GM21723 (cell line): ENCODE data around the gene SQSTM1.

Experiments used
- ATAC-seq: cut with Tn5 transposase; IDR thresholded peaks from one replicate; pipeline ENCODE4 v1.9.1; 2021; ENCODE audit warnings: mild to moderate bottlenecking, moderate library complexity; ENCODE audit not compliant: unreplicated experiment

Gene SQSTM1

DNA sequence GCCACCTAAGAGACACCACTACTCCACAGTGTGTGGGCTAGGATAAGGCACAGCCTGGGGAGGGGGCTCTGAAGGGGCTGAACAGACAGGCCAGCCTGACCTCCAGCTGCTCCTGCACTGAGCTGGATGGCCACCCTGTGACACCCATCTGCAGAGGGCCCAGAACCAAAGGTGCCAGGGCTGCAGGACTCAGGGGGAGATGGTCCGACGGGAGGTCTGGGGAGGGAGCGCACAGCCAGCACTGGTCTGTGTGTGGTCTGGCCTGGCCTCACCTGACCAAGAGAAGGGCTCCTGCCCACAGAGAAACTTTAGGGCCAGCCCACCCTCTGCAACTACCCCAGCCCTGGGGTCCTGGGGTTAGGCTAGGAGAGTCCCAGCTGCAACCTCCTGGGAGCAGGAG, 26.1 kb upstream of the SQSTM1 start:
- no peak for ATAC-seq

DNA sequence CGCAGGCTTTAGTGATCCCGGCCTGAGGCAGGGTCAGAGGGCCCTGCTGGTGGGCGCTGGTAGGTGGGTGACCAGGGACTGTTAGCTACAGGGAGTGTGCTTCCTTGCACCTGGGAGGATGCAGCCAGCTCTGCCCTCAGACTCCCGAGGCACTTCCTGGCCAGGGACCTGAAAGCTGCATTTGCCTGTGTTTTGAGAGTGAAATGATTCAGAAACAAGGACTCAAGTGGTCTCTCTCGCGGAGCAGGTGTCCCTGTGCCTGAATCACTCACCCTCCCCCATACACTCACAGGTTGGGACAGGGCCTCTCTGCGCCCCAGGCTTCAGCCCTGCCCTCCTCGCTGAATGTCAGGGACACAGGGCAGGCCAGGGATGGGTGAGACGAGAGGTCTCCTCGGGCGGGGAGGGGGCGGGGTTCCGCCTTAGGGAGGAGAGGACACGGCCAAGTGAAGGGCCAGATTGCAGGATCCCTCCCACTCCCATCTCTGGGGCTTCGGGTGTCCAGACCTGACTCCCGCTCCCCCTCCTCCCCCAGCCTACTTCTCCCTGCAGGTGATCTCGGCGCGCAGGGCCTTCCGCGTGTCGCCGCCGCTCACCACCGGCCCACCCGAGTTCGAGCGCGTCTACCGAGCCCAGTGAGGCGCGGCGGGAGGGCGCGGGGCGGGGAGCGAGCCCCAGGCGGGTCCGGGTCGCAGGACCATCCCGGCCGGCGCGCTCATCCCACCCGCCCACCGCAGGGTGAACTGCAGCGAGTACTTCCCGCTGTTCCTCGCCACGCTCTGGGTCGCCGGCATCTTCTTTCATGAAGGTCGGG, 25.4 kb upstream of the SQSTM1 start:
- ATAC-seq = peak; percentile 2

DNA sequence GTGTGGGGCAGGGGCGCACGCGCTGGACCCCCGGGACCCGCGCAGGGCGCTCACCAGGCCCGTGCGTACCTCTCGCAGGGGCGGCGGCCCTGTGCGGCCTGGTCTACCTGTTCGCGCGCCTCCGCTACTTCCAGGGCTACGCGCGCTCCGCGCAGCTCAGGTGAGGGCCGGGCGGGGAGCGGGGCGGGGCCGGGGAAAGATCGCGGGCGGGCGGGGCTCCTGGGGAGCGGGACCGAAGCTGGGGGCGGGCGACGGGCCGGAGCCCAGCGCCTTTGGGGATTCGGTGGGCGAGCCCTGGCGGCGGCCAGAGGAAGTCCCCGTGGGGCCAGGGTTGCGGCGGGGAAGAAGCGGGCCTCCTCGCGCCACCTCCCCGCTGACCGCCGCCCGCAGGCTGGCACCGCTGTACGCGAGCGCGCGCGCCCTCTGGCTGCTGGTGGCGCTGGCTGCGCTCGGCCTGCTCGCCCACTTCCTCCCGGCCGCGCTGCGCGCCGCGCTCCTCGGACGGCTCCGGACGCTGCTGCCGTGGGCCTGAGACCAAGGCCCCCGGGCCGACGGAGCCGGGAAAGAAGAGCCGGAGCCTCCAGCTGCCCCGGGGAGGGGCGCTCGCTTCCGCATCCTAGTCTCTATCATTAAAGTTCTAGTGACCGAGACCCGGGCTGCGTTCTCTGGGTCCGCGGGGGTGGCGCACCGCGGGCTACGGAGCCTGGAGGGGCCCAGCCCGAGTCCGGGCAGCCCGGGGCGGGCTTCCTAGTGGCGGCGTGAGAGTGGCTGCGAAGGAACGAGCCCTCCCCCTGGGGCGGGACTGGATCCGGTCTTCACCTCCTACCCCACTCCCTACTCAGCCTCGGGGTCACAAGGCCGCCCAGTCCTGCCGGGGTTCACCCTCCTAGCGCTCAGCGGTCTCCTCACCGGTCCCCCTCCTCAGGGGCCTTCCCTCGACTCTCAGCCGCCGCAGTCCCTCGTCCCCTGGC, 24.6 kb upstream of the SQSTM1 start:
- ATAC-seq = peak; percentile 78

DNA sequence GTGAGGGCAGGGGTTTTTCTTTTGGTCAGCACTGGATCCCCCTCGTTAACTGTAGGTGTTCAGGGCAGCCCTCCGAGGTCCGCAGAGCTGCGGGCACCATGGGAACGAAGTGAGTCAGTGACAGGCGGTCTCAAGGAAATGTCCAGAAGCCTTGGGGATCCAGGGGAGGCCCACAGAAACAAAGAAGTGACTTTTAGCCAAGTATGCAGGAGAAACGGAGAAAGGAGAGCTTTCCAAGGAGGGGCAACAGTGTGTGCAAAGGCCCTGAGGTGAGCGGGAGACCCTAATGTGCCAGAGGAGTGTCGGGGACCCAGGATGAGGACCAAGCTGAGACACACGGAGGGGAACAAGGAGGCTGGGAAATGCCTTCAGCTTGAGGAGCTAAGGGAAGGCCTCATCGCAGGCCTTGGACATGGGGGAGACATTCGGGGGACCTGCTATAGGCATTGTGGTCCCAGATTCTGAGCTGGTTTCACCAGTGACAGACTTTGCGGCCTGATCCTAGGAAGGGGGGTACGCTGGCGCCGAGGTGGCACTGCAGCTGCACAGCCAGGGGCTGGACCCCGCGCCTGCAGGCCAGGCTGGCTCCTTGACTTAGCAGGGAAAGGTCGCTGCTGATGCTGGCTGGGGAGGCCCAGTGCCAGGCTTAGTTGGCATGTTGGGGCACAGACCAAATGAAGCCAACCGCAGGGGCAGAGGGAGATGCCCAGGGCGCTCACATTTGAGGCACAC, 23.7 kb upstream of the SQSTM1 start:
- no peak for ATAC-seq

DNA sequence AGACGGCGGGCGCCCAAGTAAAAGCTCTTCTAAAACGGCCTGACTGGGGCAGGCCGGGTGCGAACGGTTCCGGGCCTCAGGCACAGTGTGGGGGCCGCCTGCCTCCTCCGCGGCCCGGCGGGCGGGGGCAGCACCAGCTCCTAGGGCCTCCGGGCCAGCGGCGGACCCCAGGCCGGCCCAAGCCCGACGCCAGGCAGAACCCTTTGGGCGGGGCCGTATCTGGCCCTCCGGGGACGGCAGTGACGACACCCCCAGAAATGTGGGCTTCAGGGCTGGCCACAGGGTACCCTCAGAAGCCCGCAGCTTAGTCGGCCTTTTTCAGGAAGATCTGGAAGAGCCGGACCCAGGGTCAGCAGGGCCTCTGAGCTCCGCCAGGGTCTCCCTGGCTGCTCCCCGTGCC, 23.0 kb upstream of the SQSTM1 start:
- no peak for ATAC-seq

DNA sequence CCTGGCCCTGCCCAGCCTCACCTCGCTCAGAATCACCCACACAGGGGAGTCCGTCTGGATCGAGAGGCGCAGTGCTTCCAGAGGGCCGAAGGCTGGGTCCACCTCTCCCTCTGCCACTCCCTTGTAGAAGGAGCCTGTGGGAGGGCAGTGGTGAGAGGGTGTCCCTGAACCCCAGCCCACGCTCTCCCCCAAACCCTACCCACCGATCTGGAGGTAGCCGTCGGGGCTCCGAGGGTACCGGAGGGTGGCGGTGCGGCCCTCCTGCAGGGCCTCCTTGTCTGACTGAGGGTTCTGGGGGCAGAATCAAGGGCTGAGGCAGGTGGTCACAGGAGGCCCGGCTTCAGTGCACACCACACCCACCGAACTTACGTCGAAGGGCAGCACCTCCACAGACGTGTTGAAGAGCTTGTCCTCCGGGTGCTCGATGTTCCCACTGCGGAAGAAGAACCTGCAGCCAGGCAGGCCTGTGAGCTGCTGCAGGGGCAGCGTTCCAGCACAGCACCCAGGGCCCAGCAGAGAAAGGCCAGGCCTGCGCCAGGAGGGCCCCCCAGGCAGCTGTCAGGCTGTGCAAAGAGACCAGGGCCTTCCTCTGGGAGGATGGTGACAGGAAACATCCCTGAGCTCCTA, 22.4 kb upstream of the SQSTM1 start:
- ATAC-seq = no peak

DNA sequence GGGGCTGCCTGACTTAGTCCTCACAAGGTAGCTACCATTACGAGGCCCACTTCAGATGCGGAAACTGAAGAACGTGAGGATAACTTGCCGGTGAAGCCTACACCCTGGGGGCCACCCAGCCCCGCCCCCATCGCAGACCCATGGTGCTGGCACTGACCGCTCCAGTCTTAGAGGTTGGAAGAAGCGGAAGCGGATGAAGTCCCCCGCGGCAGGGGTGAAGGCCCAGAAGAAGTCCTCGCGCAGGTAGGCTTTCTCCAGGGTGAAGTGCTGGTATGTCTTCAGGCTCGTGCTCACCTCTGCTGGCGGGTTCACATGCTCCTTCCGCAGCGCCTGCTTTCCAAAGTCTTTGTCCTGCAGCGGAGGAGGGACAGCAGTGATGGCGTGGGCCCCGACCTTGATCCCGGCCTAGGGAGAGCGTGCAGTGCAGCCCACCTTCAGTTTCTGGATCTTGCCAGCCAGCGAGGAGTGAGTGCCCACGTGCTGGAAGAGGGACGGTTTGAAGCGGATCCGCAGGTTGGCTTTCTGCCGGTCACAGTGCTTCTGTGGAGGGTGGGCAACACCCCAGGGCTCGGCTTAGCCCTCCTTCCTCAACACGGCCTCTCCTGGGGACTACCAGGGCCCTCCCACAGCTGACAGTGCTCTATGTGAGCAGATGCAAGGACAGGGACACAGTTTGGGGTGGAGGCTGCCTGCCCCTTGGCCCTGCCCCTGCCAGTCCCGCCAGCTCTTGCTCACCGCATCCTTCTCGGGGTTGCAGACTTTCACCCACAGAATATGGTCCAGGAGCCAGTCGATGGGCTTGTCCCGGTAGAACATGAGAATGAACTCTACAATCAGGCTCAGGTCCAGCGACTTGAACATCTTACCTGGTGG, 21.7 kb upstream of the SQSTM1 start:
- no peak for ATAC-seq

DNA sequence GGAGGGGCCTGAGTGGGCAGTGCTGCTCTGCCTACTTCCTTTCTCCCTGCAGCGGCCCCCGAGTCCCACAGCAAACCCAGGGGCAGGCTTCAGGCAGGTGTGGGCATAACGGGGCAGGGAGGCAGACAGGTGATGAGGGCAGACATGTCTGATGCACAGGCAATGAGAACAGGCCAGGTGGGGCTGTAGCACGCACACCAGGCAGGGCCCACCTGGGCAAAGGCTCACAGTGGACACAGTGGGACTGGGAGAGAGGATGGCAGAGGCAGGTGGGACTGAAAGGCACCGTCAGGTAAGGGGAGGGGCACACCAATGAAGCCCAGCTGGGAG, 21.1 kb upstream of the SQSTM1 start:
- no peak for ATAC-seq

DNA sequence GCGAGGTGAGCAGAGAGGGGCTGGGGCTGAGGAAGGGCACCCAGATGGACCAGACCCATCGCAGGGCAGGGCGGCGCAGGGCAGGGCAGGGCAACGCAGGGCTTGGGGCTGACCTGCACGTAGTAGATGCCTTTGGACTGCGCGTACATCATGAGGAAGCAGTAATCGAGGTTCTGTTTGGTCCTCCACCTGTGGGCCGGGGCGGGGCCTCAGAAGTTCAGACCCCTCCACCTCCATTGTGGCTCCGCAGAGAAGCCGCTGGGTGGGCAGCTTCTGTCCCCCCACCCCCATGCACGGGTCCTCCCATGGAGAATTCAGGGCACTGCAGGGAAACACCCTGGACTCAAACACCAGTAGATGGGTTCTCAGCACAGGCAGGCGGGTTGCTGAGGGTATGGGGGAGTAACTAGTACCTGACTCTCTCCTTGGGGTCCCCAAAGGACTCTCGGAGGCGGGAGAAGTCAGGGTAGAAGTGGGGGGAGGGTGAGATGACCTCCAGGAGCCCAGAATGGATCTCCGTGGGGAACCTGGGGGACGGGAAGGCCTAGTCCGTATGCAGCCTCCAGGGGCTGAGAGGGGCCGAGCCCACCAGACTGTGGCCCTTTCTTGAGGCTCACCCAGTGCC, 20.5 kb upstream of the SQSTM1 start:
- no peak for ATAC-seq

DNA sequence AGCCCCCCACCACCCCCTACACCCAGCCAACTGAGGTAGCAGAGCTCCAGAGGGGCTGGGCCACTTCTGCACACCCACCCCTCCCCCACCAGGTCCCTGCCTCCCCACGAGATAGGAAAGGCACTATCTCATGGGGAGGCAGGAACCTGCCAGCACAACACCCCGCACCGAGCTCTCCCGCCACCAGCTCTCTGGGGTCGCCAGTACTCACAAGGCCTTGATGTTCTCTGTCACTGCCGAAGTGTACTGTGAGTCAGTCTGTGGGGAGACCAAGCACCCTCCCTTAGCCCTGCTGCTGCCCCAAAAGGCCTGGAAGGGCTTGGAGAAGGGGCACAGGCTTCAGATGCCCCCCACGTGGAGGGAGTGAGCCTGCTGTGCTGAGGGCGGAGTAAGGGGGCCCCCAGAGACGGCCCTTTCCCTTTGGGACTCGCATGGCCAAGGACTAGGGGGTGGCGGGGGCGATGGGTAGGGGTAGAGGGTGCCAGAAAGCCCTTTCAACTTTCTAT, 20.0 kb upstream of the SQSTM1 start:
- ATAC-seq = no peak

DNA sequence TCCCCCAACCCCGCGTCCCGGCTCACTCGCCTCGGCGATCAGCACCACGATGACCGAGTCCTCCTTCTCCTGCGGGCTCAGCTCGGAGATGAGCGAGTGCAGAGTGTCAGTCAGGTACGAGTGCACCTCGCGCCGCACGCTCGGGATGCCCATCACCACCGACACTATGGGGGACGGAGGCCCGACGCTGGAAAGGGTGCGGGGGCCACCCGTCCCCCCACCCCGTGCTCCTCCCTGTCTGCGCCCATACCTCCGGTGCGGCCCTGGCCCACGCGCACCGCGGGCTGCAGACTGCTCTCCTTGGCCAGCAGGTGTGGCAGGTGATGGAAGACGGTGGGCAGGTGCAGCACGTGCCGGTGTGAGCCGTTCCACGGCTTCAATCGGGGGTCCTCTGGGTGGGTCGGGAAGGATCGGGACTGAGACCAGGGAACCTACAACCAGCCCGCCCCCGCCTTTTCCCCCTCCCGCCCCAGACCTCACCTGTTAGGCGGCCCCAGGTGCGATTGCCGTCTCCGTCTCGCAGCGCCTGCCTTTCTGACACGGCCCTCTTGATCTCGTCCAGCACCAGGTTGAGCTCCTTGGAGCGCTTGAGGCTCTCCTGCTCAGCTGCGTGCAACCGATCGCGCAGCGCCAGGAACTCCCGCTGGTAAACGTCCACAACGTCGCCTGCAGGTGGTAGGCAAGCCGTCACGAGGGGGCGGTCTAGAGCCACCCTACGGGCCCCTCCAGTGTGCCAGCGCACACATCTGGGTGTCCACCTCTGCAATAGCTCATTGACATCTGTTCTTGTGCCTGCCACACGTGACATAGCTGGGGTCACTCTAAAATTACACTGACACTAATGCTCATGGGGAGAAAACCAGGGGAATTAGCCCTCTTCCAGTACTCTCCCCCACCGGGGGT, 19.1 kb upstream of the SQSTM1 start:
- ATAC-seq = peak; percentile 39

DNA sequence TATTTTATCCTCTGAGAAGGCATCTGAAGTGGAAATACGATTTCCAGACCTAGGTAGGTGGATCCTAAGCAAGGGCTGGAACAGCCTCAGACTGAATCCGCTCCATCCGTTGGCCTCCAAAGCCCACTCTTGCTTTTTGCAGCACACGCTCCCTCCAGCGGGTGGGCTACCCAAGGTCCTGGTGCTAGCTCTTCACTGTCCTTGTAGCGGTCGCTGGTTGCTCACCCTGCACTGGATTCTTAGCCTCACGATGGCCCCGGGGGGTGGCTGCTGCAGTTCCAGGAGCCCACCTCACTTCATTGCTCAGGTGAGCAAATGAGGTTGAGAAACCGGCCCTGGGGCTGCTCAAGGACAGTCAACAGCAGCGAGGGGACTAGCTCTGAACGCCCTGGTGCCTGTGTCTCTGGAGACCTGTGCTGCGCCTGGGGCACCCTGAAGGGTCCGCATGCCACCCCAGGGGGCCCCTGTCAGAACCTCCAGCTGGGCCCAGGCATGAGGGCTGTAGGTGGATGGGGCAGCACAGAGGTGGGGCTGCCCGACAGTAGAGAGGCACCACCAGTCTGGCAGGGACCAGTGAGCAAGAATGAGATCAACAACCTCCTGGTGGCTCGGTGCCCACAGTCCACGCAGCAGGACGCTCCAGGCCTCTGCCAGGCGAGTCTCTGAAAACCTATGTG, 18.4 kb upstream of the SQSTM1 start:
- ATAC-seq = no peak

DNA sequence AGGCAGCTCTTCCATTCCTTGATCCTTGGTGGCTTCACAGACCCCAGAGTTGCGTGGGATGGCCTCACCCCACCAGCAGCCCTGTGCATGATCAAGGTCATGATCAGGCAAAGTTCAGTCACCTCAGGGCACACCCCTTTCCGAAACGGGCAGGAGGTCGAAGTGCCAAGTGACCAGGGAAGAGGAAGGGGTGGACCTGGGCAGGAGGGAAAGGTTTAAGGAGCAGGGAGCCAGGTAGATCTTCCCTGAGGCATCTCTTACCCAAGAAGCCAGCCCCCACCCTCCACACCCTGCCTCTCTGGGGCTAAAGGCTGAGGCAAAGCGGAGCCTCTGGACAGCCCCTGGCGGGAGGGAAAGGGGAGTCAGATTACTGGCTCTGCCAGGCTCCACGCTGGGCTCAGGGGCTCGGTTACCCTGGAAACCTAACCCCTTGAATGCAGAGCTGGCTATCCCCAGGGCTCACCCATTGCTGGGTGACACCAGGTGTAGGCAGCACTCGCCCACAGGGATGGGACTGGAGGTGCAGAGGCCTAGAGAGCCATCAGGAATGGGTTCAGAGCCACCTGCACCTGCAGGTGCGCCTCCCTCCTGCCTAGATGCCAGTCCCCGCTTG, 17.6 kb upstream of the SQSTM1 start:
- ATAC-seq = no peak

DNA sequence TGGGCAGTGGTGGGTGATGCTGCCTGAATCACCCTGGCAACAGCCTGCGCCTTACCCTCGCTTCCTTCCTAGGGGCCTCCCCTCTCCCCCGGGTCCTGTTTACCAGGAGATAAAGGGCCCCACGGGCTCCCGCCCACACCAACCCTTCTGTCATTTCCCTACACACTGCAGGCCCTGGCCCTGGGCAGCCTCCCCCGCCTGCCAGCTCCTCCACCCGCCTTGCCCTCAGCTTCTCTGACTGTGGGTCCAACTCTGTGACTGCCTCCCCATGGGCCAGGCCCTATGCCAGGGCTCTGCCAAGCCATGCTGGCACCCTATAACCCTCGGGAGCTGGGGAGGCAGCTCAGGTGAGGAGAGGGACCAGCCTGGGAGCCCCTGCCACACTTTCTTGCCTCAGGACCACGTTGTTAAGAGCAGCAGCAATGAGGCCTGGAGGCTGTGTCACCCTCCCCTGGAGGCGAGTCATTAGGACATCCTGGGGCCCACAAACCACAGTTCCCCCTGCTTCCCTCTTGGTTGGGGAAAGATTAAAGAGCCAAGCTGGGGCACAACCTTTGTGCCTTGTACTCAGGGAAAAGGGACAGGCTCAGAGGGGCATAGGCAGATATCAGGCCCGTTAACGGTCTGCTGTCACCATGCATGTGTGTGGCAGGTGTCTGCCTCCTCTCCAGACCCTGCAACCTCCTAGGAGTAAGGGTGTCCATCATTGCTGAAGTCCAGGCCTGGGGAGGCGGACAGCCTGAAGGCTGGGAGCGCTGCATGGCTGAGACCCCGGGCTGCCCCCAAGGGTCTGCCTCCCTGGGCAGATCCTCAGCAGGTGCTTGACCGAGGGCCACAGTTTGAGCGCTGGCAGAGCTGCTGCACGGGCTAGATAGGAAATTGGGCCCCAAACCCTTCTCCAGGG, 16.8 kb upstream of the SQSTM1 start:
- no peak for ATAC-seq

DNA sequence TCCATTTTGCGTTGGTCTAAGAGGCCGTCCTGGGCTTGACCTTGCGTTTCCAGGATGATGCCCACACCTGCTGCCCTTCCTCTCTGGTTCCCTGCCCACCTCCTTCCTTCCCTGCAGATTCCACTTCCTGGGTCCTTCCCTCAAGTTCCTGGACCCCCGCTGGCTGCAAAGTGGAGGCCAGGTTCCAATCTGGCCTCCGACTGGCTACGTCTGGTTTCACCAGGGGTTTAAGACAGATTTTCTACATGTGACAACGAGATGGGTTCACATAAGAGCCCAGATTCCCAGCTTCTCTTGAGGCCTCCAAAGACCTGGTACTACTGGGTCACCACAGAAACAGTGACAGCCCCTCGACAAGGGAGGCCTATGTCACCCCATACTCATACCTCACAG, 16.2 kb upstream of the SQSTM1 start:
- no peak for ATAC-seq

DNA sequence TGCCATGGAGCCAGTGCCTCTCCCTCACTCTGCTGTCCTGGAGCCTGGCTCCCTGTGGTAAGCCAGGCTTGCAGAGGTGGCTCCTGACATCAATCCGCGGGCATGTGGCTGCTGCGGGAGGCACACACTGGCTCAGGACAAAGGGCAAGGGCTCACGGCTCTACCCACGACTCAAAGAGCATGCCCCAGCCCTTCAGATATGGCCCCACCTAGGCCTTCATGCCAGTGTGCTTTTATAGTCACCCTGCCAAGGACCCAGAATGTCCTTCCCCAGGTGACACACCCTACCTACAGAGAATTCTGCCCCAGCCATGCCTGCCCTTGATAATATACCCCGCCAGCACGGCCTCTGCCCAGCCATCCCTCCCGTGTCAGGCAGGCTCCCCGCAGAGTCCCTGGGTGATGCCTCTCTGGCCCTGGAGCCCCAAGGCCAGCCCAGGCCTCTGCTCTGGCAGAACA, 15.6 kb upstream of the SQSTM1 start:
- no peak for ATAC-seq
